ENCODE measurements around the gene XIST.

- TF ChIP-seq EZH2 (IDR thresholded peaks at IDR 0.05; ENCODE audit: insufficient read depth, low read length), result no peak
- TF ChIP-seq CTCF (IDR thresholded peaks at IDR 0.05; ENCODE audit: insufficient read depth, low read depth, low read length), result no peak
Measured at GRCh38 chrX:73825569-73825968, 26.9 kb downstream of the XIST start.

Data from astrocyte (in vitro differentiated cells and primary cell).